Loucy (cell line): Measurements from ENCODE around the gene GJA10.

ENCODE experiments used
- H2AFZ ChIP-seq: fragments of 200-600 bp; sonication (generic); 2 replicates; pipeline ENCODE4 v1.6.0; 2016; ENCODE audit warnings: antibody characterized with exemption, mild to moderate bottlenecking, low read length, moderate library complexity
- H3F3A ChIP-seq: fragments of 200-600 bp; 2 replicates; pipeline ENCODE4 v1.6.0; 2016; ENCODE audit warnings: antibody characterized with exemption, low read depth, mild to moderate bottlenecking
- H3K27me3 ChIP-seq: fragments of 200-600 bp; sonication (generic); 2 replicates; pipeline ENCODE4 v1.6.1; 2014; ENCODE audit warnings: low read length, mild to moderate bottlenecking; ENCODE audit not compliant: insufficient read depth, poor library complexity, severe bottlenecking
- H3K36me3 ChIP-seq: fragments of 200-600 bp; sonication (generic); 2 replicates; pipeline ENCODE4 v1.6.1; 2016; ENCODE audit warnings: low read length; ENCODE audit not compliant: insufficient read depth
- H3K4me1 ChIP-seq: fragments of 200-600 bp; sonication (generic); 2 replicates; pipeline ENCODE4 v1.5.1; 2014; ENCODE audit warnings: low read length, mild to moderate bottlenecking; ENCODE audit not compliant: insufficient read depth, poor library complexity, severe bottlenecking
- H3K4me2 ChIP-seq: fragments of 200-600 bp; sonication (generic); 2 replicates; pipeline ENCODE4 v1.6.0; 2014; ENCODE audit warnings: antibody characterized with exemption, low read length, low read depth, mild to moderate bottlenecking; ENCODE audit not compliant: poor library complexity, severe bottlenecking
- H3K4me3 ChIP-seq: fragments of 200-600 bp; sonication (generic); 2 replicates; pipeline ENCODE4 v1.5.1; 2014; ENCODE audit warnings: low read length, mild to moderate bottlenecking, mixed read lengths; ENCODE audit not compliant: poor library complexity, severe bottlenecking
- H3K79me2 ChIP-seq: fragments of 200-600 bp; sonication (generic); 2 replicates; pipeline ENCODE4 v1.6.1; 2014; ENCODE audit warnings: low read length; ENCODE audit not compliant: insufficient read depth
- H3K9ac ChIP-seq: fragments of 200-600 bp; sonication (generic); 2 replicates; pipeline ENCODE4 v1.6.0; 2014; ENCODE audit warnings: mild to moderate bottlenecking, low read depth, low read length, moderate library complexity; ENCODE audit not compliant: poor library complexity, severe bottlenecking
- H3K9me2 ChIP-seq: fragments of 200-600 bp; sonication (generic); replicated peaks from 2 replicates; pipeline ENCODE4 v1.6.1; 2016; ENCODE audit warnings: low read depth, low read length, mixed read lengths
- H3K9me3 ChIP-seq: fragments of 200-600 bp; sonication (generic); 2 replicates; pipeline ENCODE4 v1.6.1; 2014; ENCODE audit warnings: mild to moderate bottlenecking, antibody characterized with exemption, low read length, low read depth; ENCODE audit not compliant: insufficient read depth
- H4K20me1 ChIP-seq: fragments of 200-600 bp; sonication (generic); 2 replicates; pipeline ENCODE4 v1.6.0; 2014; ENCODE audit warnings: antibody characterized with exemption, low read length, mild to moderate bottlenecking; ENCODE audit not compliant: insufficient read depth, poor library complexity, severe bottlenecking
- CTCF ChIP-seq: fragments of 200-600 bp; sonication (generic); conservative IDR thresholded peaks from 2 replicates; pipeline ENCODE4 v1.5.1; 2014; ENCODE audit warnings: mild to moderate bottlenecking, antibody characterized with exemption, low read length
- EZH2phosphoT487 ChIP-seq: fragments of 200-600 bp; IDR thresholded peaks from 2 replicates; pipeline ENCODE4 v1.6.1; 2018; ENCODE audit warnings: antibody characterized with exemption, mild to moderate bottlenecking, moderate library complexity, borderline replicate concordance

Gene GJA10

GRCh38 chr6:89944181-89944755 lies 50.0 kb downstream of the GJA10 start:
- Histone ChIP-seq H3K27me3 (no peaks in the 10 kb centered on the region), H3K79me2 (no peaks in the 10 kb centered on the region), H3K9me2 (no peaks in the 10 kb centered on the region), H4K20me1 (no peaks in the 10 kb centered on the region), H3K36me3 (peaks cover 20% of the 10 kb centered on the region; the same call in 1 of the 2 replicates), H3K9ac (no peak overlapping the region), H2AFZ (no peak overlapping the region), H3K4me3 (no peak overlapping the region), H3K4me1 (no peaks in the 10 kb centered on the region), H3K9me3 (no peaks in the 10 kb centered on the region), H3K4me2 (no peak overlapping the region), H3F3A (no peaks in the 10 kb centered on the region)
- TF ChIP-seq EZH2phosphoT487 (no peak), CTCF (no peak)

GRCh38 chr6:89944826-89945407 lies 50.6 kb downstream of the GJA10 start:
- no peak overlapping the region for H2AFZ ChIP-seq
- H3K27me3 ChIP-seq = no peaks in the 10 kb centered on the region
- H4K20me1 ChIP-seq = no peaks in the 10 kb centered on the region
- TF ChIP-seq CTCF = peak; percentile 76
- no peak for TF ChIP-seq EZH2phosphoT487
- peaks cover 27% of the 10 kb centered on the region; the same call in 1 of the 2 replicates for H3K36me3 ChIP-seq
- H3K4me3 ChIP-seq = no peak overlapping the region
- no peak overlapping the region for H3K4me2 ChIP-seq
- no peaks in the 10 kb centered on the region for H3K79me2 ChIP-seq
- H3F3A ChIP-seq = no peaks in the 10 kb centered on the region
- H3K9ac ChIP-seq = no peak overlapping the region
- no peaks in the 10 kb centered on the region for H3K4me1 ChIP-seq
- no peaks in the 10 kb centered on the region for H3K9me3 ChIP-seq
- no peaks in the 10 kb centered on the region for H3K9me2 ChIP-seq
